K562 treated with DMSO at 1 percent for 4 hours (cell line): ENCODE measurements around the gene GPATCH4. TPM values are rescaled to one million over a fixed set of nuclear protein-coding genes. Genes with fewer than 3 reads are reported as not detected.

ENCODE experiments used
- total RNA-seq: library from RNA; unstranded; fragments of 300-600 nt; gene quantifications from 2 replicates; pipeline ENCODE4 v1.2.3, GENCODE V29; 2022; ENCODE audit not compliant: insufficient read depth

The GPATCH4 gene
- 8.8 and 9.0 TPM in 2 replicates for total RNA-seq

GRCh38 chr1:156601122-156601830 lies at the start of gene GPATCH4:
Gene GPATCH4 (minus strand): TSS chr1:156601479.

GRCh38 chr1:156641761-156642264 lies 40.5 kb upstream of the GPATCH4 start, which contains the start of gene BCAN:
Gene BCAN (plus strand): TSS chr1:156642117. CDS start chr1:156646055, 3,938 bp downstream.

GRCh38 chr1:156618853-156619581 lies 17.7 kb upstream of the GPATCH4 start, which contains the start of gene HAPLN2:
Gene HAPLN2 (plus strand): TSS chr1:156619415. CDS start chr1:156623491, 4,076 bp downstream.

GRCh38 chr1:156591432-156592157 lies 9.7 kb downstream of the GPATCH4 start, which contains the start of gene NAXE:
Gene NAXE (plus strand): TSS chr1:156591776. CDS start chr1:156591805, 29 bp downstream.

GRCh38 chr1:156579472-156579871 lies 21.8 kb downstream of the GPATCH4 start, which contains the start of gene TTC24:
Gene TTC24 (plus strand): TSS chr1:156579723. CDS start chr1:156581365, 1,642 bp downstream.

GRCh38 chr1:156571919-156572662 lies 29.2 kb downstream of the GPATCH4 start, which contains the start of gene IQGAP3:
Gene IQGAP3 (minus strand): TSS chr1:156572565. CDS start chr1:156572529, 36 bp downstream.

Other genes starting within 250 kb of the GPATCH4 start
- gene RHBG, start 232.3 kb downstream of the GPATCH4 start, total RNA-seq = not detected in 2 replicates
- gene MEF2D, start 100.7 kb downstream of the GPATCH4 start, total RNA-seq = 11.7 and 13.0 TPM in 2 replicates
- gene IQGAP3, start 28.9 kb downstream of the GPATCH4 start, total RNA-seq = 20.0 and 21.0 TPM in 2 replicates
- gene TTC24, start 21.8 kb downstream of the GPATCH4 start, total RNA-seq = not detected in 2 replicates
- gene NAXE, start 9.7 kb downstream of the GPATCH4 start, total RNA-seq = 119 TPM in 2 replicates
- gene HAPLN2, start 17.9 kb upstream of the GPATCH4 start, total RNA-seq = 1.2 and 3.3 TPM in 2 replicates
- 0.21 TPM in 1 of 2 replicates, not detected in the other for gene BCAN, start 40.6 kb upstream of the GPATCH4 start, total RNA-seq
- 7.0 and 9.8 TPM in 2 replicates for gene NES, start 75.9 kb upstream of the GPATCH4 start, total RNA-seq
- gene CRABP2, start 104.1 kb upstream of the GPATCH4 start, total RNA-seq = 7.7 TPM in 1 of 2 replicates, not detected in the other
- 47.9 and 64.7 TPM in 2 replicates for gene METTL25B, start 127.0 kb upstream of the GPATCH4 start, total RNA-seq
- gene ISG20L2, start 127.3 kb upstream of the GPATCH4 start, total RNA-seq = 22.0 and 28.4 TPM in 2 replicates
- gene MRPL24, start 139.6 kb upstream of the GPATCH4 start, total RNA-seq = 19.0 and 38.5 TPM in 2 replicates
- gene HDGF, start 150.2 kb upstream of the GPATCH4 start, total RNA-seq = 188 and 194 TPM in 2 replicates
- 63.4 and 86.4 TPM in 2 replicates for gene PRCC, start 166.1 kb upstream of the GPATCH4 start, total RNA-seq
- gene SH2D2A, start 215.4 kb upstream of the GPATCH4 start, total RNA-seq = 13.2 and 17.8 TPM in 2 replicates